Left renal cortex interstitium (tissue), 4 donors: ENCODE measurements around the gene SLC43A2. TPM values are rescaled to one million over a fixed set of nuclear protein-coding genes. Genes with fewer than 3 reads are reported as not detected.
"Not testable (repeated sequence)": the region's sequence is repeated elsewhere in the genome, so short reads cannot be mapped to it uniquely, and the experiment has no call there.

ENCODE experiments used
- DNase-seq, 4 donors: peaks; one replicate each; pipeline ENCODE4 v3.0.0-alpha.2; 2013; ENCODE audit warnings: low read depth in 4 of 4, low spot score in 2 of 4, missing footprints in 1 of 4
- polyA plus RNA-seq, 4 donors: library from polyadenylated mRNA; unstranded; fragments of 120-200 nt; gene quantifications; one replicate each; pipeline ENCODE4 v1.2.1, GENCODE V29; 2013; ENCODE audit not compliant: insufficient read length in 4 of 4

Gene SLC43A2
- polyA plus RNA-seq, 4 donors, result 31.9 to 35.8 (median 33.5) TPM

GRCh38 chr17:1552932-1553331 is 75.7 kb downstream of the SLC43A2 start:
- DNase-seq, result no peak

DNA sequence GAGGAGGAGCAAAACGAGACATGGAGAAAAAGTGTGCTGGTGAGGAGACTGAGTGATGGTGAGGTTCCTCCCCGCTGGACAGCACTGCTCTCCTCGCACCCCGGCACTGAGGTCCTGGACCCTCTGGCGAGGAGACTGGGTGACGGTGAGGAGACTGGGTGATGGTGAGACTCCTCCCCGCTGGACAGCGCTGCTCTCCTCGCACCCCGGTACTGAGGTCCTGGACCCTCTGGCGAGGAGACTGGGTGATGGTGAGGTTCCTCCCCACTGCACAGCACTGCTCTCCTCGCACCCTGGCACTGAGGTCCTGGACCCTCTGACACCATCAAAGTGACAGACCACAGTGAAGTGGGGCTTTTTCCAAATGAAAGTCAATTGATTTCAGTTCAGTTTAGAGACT is 76.9 kb downstream of the SLC43A2 start:
- no peak for DNase-seq

- no peak for DNase-seq
Measured at GRCh38 chr17:1548032-1548431, 80.6 kb downstream of the SLC43A2 start.

DNA sequence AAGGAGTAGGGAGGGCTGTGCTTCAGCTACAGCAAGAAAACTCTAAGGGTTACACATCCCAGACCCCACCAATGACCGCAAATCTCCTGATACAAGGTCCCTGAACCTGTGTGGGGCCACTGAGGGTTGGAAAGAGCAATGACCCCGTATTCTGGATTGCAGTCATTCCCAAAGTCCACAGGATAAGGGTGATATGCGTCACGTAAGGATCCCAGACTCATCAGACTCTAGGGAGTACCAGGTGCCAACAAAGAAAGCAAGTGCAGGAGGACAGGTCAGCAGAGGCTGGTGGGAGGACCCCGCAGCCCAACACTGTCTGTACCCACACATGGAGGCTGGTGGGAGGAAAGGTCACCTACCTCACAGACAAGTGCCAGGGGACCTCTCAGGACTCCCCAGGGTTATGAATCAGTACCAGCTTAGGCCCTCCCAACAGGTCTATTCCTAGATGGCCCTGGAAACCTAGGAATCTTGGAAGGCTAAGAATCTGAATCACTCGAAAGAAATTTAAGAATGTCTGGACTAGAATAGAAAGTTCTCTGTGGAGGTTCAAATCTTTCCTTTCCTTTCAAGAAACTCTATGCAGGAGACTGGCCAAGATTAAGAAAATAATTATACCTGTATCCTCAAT is 82.2 kb downstream of the SLC43A2 start:
- no peak for DNase-seq

- no peak for DNase-seq
Measured at GRCh38 chr17:1545618-1546017, 83.0 kb downstream of the SLC43A2 start.

DNA sequence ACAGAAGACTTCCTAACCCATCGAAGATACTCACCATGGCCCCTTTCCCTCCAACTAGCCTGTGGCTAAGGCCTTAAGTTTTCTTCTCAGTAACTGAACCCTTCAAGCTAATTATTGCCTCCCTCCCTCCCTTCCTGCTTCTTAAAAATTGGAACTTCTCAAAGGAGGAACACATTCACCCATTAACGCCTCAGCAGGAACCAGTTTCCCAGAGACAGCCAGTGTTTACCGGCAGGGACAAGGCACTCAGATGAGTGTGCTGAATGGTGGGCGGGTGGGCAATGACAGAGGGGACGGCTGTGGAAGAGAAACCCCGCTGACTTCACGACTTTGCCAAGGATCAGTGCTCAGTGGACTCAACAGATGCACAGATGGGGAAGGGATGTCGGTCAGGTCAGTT is 86.3 kb downstream of the SLC43A2 start:
- DNase-seq, result no peak

- no peak for DNase-seq
Measured at GRCh38 chr17:1541367-1541904, 87.2 kb downstream of the SLC43A2 start.

DNA sequence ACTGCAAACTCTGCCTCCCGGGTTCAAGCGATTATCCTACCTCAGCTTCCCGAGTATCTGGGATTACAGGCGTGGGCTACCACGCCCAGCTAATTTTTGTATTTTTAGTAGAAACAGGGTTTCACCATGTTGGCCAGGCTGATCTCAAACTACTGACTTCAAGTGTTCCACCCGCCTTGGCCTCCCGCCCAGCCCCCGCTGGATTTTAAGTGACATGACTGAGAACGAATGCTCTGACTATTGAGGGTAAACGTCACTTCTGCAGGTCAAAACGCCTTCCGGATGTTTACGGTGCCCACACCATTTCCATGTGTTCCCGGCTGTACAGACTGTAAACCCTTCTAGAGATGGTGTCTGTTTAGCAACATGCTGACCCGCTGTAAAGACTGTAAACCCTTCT is 88.8 kb downstream of the SLC43A2 start:
- DNase-seq, result no peak

- DNase-seq, result no peak
Measured at GRCh38 chr17:1535737-1536136, 92.9 kb downstream of the SLC43A2 start.

GRCh38 chr17:1533661-1534325 is 94.8 kb downstream of the SLC43A2 start:
- DNase-seq, result no peak

GRCh38 chr17:1532836-1533602 is 95.6 kb downstream of the SLC43A2 start:
- no peak for DNase-seq

- no peak for DNase-seq
Measured at GRCh38 chr17:1529863-1530262, 98.8 kb downstream of the SLC43A2 start.

DNA sequence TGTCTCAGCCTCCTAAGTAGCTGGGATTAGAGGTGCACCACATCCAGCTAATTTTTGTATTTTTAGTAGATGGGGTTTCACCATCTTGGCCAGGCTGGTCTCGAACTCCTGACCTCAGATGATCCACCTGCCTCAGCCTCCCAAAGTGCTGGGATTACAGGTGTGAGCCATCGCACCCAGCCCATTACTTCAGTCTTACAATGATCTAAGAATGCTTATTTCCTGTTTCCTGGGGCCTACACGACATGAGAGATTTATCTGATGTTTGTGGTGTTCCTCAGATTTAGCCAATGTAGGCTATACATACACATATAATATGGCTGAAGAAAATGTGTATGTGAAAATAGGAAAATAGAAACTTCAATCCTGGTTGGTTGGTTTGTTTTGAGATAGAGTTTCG is 101.8 kb downstream of the SLC43A2 start:
- DNase-seq, result not testable (repeated sequence)

DNA sequence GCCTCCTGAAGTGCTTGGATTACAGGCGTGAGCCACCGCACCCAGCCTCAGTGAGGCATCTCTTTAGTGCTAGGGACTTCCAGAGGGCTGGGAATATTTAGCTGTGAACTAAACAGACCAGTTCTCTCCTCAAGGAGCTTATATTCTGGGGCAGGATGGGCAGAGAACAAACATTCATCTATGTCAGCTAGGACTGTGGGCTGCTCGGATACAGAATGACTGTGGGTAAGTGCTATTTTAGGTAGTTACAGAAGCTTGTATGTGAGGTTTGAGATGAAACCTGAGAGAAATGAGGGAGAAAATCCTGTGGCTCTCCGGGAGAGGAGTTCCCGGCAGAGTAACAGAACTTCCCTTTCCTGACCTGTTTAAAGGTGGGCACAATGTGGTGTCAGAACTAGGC is 106.0 kb downstream of the SLC43A2 start:
- no peak for DNase-seq

DNA sequence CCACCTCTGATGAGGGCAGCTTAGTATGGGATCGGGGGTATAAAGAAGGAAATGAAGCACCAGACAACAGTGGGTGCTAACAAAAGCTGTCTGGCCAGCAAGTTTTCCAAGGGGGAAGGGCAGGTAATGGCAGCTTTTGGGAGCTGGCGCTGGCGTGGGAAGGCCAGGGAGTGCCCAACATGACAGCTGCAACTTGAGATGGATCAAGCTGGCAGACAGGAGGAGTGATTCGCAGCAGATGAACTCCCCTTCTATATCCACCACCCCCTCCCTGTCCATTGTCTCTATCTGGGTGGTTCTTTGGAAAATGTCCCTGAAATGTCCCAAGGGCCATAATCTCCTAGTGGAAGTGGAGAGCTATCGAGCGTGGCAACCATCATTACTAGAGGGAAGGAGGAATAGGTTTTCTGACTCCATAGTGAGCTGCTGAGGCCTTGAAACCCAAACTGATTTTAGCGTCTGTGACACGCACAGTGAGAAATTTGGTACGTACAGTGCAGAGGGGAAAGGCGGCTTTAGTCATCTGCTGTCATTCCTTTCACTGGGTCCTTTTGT is 107.5 kb downstream of the SLC43A2 start:
- no peak for DNase-seq

- DNase-seq, result no peak
Measured at GRCh38 chr17:1519678-1520077, 109.0 kb downstream of the SLC43A2 start.

Other genes with a start within 250 kb of the SLC43A2 start
- gene YWHAE, start 228.6 kb downstream of the SLC43A2 start, polyA plus RNA-seq, result 1,000 to 10,000 TPM in 3 of 4 donors, 100 to 1,000 TPM in 1; 949 to 1,137 (median 1,040) TPM
- gene CRK, start 172.6 kb downstream of the SLC43A2 start, polyA plus RNA-seq, result 10 to 100 TPM; 56.0 to 68.1 (median 64.0) TPM
- gene MYO1C, start 136.1 kb downstream of the SLC43A2 start, polyA plus RNA-seq, result 10 to 100 TPM; 71.1 to 88.7 (median 78.6) TPM
- gene INPP5K, start 112.2 kb downstream of the SLC43A2 start, polyA plus RNA-seq, result 10 to 100 TPM; 21.2 to 26.5 (median 22.6) TPM
- 10 to 100 TPM; 74.9 to 83.7 (median 81.6) TPM for gene PITPNA, start 66.0 kb downstream of the SLC43A2 start, polyA plus RNA-seq
- gene SCARF1, start 16.9 kb upstream of the SLC43A2 start, polyA plus RNA-seq, result 1 to 10 TPM; 5.7 to 9.7 (median 8.2) TPM
- gene RILP, start 21.0 kb upstream of the SLC43A2 start, polyA plus RNA-seq, result 1 to 10 TPM; 4.5 to 6.4 (median 5.2) TPM
- gene PRPF8, start 56.0 kb upstream of the SLC43A2 start, polyA plus RNA-seq, result 100 to 1,000 TPM; 290 to 334 (median 302) TPM
- gene TLCD2, start 81.5 kb upstream of the SLC43A2 start, polyA plus RNA-seq, result 1 to 10 TPM; 5.3 to 7.0 (median 6.4) TPM
- 10 to 100 TPM; 11.6 to 23.2 (median 18.8) TPM for gene WDR81, start 95.9 kb upstream of the SLC43A2 start, polyA plus RNA-seq
- gene SERPINF2, start 114.0 kb upstream of the SLC43A2 start, polyA plus RNA-seq, result 100 to 1,000 TPM in 2 of 4 donors, 10 to 100 TPM in 2; 79.0 to 117 (median 99.2) TPM
- gene SERPINF1, start 133.2 kb upstream of the SLC43A2 start, polyA plus RNA-seq, result 100 to 1,000 TPM; 129 to 224 (median 167) TPM
- 10 to 100 TPM; 12.0 to 19.2 (median 15.0) TPM for gene SMYD4, start 201.1 kb upstream of the SLC43A2 start, polyA plus RNA-seq
- gene RPA1, start 201.2 kb upstream of the SLC43A2 start, polyA plus RNA-seq, result 100 to 1,000 TPM; 107 to 125 (median 124) TPM